HepG2 (cell line): ENCODE measurements around the gene APLF. TPM values are rescaled to one million over a fixed set of nuclear protein-coding genes. Genes with fewer than 3 reads are reported as not detected.

Source experiments
- ATAC-seq: fragments of 200-7000 bp; cut with Tn5 transposase; 3 replicates; pipeline ENCODE4 v1.9.1; 2020; ENCODE audit warnings: mild to moderate bottlenecking, moderate library complexity
- BruUV-seq: library from RNA; stranded (reverse); fragments of 400-500 nt; replicated peaks from 2 replicates; lab custom pipeline; 2021; lab: Mats Ljungman, UMichigan
- CTCF ChIA-PET: fragments of 300-600 bp; formaldehyde crosslinking; extraction: SDS; loops from one replicate; lab custom pipeline; 2021; ENCODE audit warnings: low total read pairs, inconsistent platforms, low intra/inter-chr PET ratio; lab: Yijun Ruan, JAX
- POLR2A ChIA-PET: fragments of 350-600 bp; sonication (Branson Sonifier 250); formaldehyde crosslinking; loops from one replicate; lab custom pipeline; 2020; ENCODE audit warnings: antibody characterized with exemption, inconsistent platforms; lab: Yijun Ruan, JAX
- DNase-seq: peaks from one replicate; pipeline ENCODE4 v3.0.0-alpha.2; 2015; ENCODE audit warnings: low spot score
- FAIRE-seq: peaks from 3 replicates; lab custom pipeline; 2011; peaks lifted over from hg19 to GRCh38; lab: Jason Lieb, UNC
- H2AFZ ChIP-seq: one replicate; pipeline ENCODE4 v1.6.1; 2011; ENCODE audit warnings: low read length, inconsistent platforms
- H3K27ac ChIP-seq: fragments of 300-600 bp; 3 replicates; pipeline ENCODE4 v1.8.0; 2011; ENCODE audit warnings: mixed run types, mild to moderate bottlenecking, mixed read lengths, low read length, inconsistent platforms; ENCODE audit not compliant: insufficient read depth; ENCODE audit errors: extremely low read length
- H3K27me3 ChIP-seq, 2 experiments: fragments of 200-600 bp in 1 of 2; 2 replicates in 1 of 2; 3 replicates in 1 of 2; pipeline versions ENCODE4 v1.6.0 to v1.8.0; 2011; ENCODE audit warnings: low read length in 2 of 2, mild to moderate bottlenecking in 2 of 2, moderate library complexity in 2 of 2, inconsistent platforms in 1 of 2; ENCODE audit not compliant: insufficient read depth in 2 of 2, control insufficient read depth in 1 of 2
- H3K36me3 ChIP-seq, 2 experiments: fragments of 200-600 bp in 1 of 2; replicated peaks in 1 of 2; 2 replicates in 1 of 2; 3 replicates in 1 of 2; pipeline versions ENCODE4 v1.5.1 to v1.8.0; 2011; ENCODE audit warnings: low read length in 2 of 2, inconsistent platforms in 1 of 2; ENCODE audit not compliant: insufficient read depth in 2 of 2, control insufficient read depth in 1 of 2
- H3K4me1 ChIP-seq: 2 replicates; pipeline ENCODE4 v1.5.1; 2012; ENCODE audit warnings: low read length, inconsistent platforms; ENCODE audit not compliant: insufficient read depth
- H3K4me2 ChIP-seq: 2 replicates; pipeline ENCODE4 v1.6.0; 2011; ENCODE audit warnings: low read depth, low read length, inconsistent platforms
- H3K4me3 ChIP-seq, 3 experiments: fragments of 200-600 bp in 1 of 3; sonication (generic), shearing (Covaris generic) in 1 of 3; replicated peaks in 1 of 3; 2 replicates each; pipeline ENCODE4 v1.5.1; 2011 to 2016; ENCODE audit warnings: low read length in 3 of 3, inconsistent platforms in 2 of 3, low read depth in 2 of 3, mild to moderate bottlenecking in 2 of 3, control low read depth in 1 of 3, mixed read lengths in 1 of 3; ENCODE audit not compliant: insufficient read depth in 1 of 3
- H3K79me2 ChIP-seq: one replicate; pipeline ENCODE4 v1.6.1; 2011; ENCODE audit warnings: low read length, inconsistent platforms; ENCODE audit not compliant: insufficient read depth
- H3K9ac ChIP-seq: 2 replicates; pipeline ENCODE4 v1.6.0; 2011; ENCODE audit warnings: mild to moderate bottlenecking, low read depth, low read length, inconsistent platforms; ENCODE audit not compliant: insufficient read depth
- H3K9me3 ChIP-seq: 2 replicates; pipeline ENCODE4 v1.5.1; 2012; ENCODE audit warnings: mild to moderate bottlenecking, low read length
- H4K20me1 ChIP-seq: 2 replicates; pipeline ENCODE4 v1.6.0; 2011; ENCODE audit warnings: inconsistent platforms, mild to moderate bottlenecking, low read length, moderate library complexity; ENCODE audit not compliant: insufficient read depth
- ESRRA ChIP-seq: sonication (generic); formaldehyde crosslinking; IDR thresholded peaks from 2 replicates; pipeline ENCODE4 v1.5.1; 2020; ENCODE audit warnings: mild to moderate bottlenecking, low read depth, missing genetic modification reagents
- JARID2 ChIP-seq: sonication (generic); formaldehyde crosslinking; IDR thresholded peaks from 2 replicates; pipeline ENCODE4 v1.8.1; 2023; ENCODE audit warnings: missing genetic modification reagents, inconsistent platforms; ENCODE audit not compliant: insufficient replicate concordance
- KDM4B ChIP-seq: sonication (generic); formaldehyde crosslinking; IDR thresholded peaks from 2 replicates; pipeline ENCODE4 v1.4.0; 2020; ENCODE audit warnings: missing genetic modification reagents
- NR2F1 ChIP-seq, 2 experiments: fragments of 450-650 bp in 1 of 2; formaldehyde crosslinking in 1 of 2; IDR thresholded peaks; 2 replicates each; pipeline versions ENCODE4 v1.5.0 to v1.6.1; 2016 to 2020; ENCODE audit warnings: mild to moderate bottlenecking in 1 of 2, missing compliant biosample characterization in 1 of 2, missing genetic modification reagents in 1 of 2, moderate library complexity in 1 of 2
- SIX1 ChIP-seq: sonication (generic); formaldehyde crosslinking; IDR thresholded peaks from 2 replicates; pipeline ENCODE4 v1.4.0; 2020; ENCODE audit warnings: missing genetic modification reagents, borderline replicate concordance
- ZNF3 ChIP-seq: IDR thresholded peaks from 2 replicates; pipeline ENCODE4 v1.7.0; 2017; ENCODE audit warnings: inconsistent platforms
- ZNF563 ChIP-seq: sonication (generic); formaldehyde crosslinking; IDR thresholded peaks from 2 replicates; pipeline ENCODE4 v1.8.0; 2022; ENCODE audit warnings: mild to moderate bottlenecking, moderate library complexity, missing genetic modification reagents
- in situ Hi-C: cut with HindIII; loops from 2 replicates; pipeline ENCODE4 v1.10.0; 2017; ENCODE audit warnings: low pct_unique_long_range_greater_than_20kb; ENCODE audit not compliant: extremely low pct_ligation_motif_present
- intact Hi-C: fragments of 100-400 bp; cut with micrococcal nuclease; formaldehyde crosslinking; loops from one replicate; pipeline ENCODE4 v1.10.0; 2022; ENCODE audit not compliant: unreplicated experiment
- polyA plus RNA-seq, 8 experiments: library from polyadenylated mRNA; depleted of rRNA in 3 of 8; stranded (reverse) in 7 of 8; unstranded in 1 of 8; fragments of >200 nt; fragmentation: Illumina TruSeq in 4 of 8; extraction: Trizol in 4 of 8; gene quantifications; 2 replicates each; pipeline versions ENCODE4 v1.2.1 to v1.2.3, GENCODE V29; 2011 to 2016; ENCODE audit warnings: low read depth in 4 of 8, missing spikeins in 1 of 8, mixed read lengths in 1 of 8; ENCODE audit not compliant: insufficient read depth in 1 of 8
- total RNA-seq, 5 experiments: library from RNA; depleted of rRNA; stranded (reverse); fragments of >200 nt; fragmentation: Illumina TruSeq; extraction: Trizol; gene quantifications; 2 replicates each; pipeline ENCODE4 v1.2.3, GENCODE V29; 2016; ENCODE audit warnings: low read depth in 1 of 5
- TF ChIP-seq, protein P1 (sequence below): sonication (generic); formaldehyde crosslinking; IDR thresholded peaks from 2 replicates; pipeline ENCODE4 v1.9.0; 2021; ENCODE audit warnings: missing genetic modification reagents, borderline replicate concordance
- TF ChIP-seq, protein P2 (sequence below): sonication (generic); formaldehyde crosslinking; conservative IDR thresholded peaks from 2 replicates; pipeline ENCODE4 v1.4.0; 2020; ENCODE audit warnings: mild to moderate bottlenecking, missing genetic modification reagents, moderate library complexity
- TF ChIP-seq, protein P3 (sequence below): IDR thresholded peaks from 2 replicates; pipeline ENCODE4 v1.6.1; 2016; ENCODE audit warnings: low read depth, control low read depth
- TF ChIP-seq, protein P4 (sequence below): sonication (generic); formaldehyde crosslinking; IDR thresholded peaks from 2 replicates; pipeline ENCODE4 v1.4.0; 2020; ENCODE audit warnings: low read depth, mild to moderate bottlenecking, missing genetic modification reagents
- TF ChIP-seq, protein P5 (sequence below): sonication (generic); formaldehyde crosslinking; IDR thresholded peaks from 2 replicates; pipeline ENCODE4 v1.5.0; 2020; ENCODE audit warnings: mild to moderate bottlenecking, missing genetic modification reagents, moderate library complexity

APLF gene
- total and polyA plus RNA-seq, 2 of the 13 experiments (the other 11 are each of a cell fraction or from before 2014, with no cell fraction given), result 0.45 to 2.2 TPM

DNA sequence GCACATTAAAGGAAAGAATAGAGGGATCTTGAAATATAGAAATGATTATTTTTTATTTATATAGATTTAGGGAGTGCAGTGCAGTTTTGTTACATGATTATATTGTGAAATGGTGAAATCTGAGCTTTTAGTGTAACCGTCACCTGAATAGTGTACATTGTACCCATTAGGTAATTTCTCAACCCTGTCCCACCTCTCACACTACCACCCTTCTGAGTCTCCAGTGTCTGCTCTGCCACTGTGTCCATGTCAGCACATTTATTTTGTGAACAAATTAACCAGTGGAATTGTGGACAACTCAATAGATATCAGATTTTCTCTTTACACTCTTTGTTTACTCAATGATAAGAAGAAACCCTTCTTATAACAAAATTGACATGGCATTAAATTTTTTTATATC is 24.2 kb downstream of the APLF start (continued):
- TF ChIP-seq, protein P1, sequence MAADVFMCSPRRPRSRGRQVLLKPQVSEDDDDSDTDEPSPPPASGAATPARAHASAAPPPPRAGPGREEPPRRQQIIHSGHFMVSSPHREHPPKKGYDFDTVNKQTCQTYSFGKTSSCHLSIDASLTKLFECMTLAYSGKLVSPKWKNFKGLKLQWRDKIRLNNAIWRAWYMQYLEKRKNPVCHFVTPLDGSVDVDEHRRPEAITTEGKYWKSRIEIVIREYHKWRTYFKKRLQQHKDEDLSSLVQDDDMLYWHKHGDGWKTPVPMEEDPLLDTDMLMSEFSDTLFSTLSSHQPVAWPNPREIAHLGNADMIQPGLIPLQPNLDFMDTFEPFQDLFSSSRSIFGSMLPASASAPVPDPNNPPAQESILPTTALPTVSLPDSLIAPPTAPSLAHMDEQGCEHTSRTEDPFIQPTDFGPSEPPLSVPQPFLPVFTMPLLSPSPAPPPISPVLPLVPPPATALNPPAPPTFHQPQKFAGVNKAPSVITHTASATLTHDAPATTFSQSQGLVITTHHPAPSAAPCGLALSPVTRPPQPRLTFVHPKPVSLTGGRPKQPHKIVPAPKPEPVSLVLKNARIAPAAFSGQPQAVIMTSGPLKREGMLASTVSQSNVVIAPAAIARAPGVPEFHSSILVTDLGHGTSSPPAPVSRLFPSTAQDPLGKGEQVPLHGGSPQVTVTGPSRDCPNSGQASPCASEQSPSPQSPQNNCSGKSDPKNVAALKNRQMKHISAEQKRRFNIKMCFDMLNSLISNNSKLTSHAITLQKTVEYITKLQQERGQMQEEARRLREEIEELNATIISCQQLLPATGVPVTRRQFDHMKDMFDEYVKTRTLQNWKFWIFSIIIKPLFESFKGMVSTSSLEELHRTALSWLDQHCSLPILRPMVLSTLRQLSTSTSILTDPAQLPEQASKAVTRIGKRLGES (CRISPR knock-in tag), result no peak
- TF ChIP-seq, protein P2, sequence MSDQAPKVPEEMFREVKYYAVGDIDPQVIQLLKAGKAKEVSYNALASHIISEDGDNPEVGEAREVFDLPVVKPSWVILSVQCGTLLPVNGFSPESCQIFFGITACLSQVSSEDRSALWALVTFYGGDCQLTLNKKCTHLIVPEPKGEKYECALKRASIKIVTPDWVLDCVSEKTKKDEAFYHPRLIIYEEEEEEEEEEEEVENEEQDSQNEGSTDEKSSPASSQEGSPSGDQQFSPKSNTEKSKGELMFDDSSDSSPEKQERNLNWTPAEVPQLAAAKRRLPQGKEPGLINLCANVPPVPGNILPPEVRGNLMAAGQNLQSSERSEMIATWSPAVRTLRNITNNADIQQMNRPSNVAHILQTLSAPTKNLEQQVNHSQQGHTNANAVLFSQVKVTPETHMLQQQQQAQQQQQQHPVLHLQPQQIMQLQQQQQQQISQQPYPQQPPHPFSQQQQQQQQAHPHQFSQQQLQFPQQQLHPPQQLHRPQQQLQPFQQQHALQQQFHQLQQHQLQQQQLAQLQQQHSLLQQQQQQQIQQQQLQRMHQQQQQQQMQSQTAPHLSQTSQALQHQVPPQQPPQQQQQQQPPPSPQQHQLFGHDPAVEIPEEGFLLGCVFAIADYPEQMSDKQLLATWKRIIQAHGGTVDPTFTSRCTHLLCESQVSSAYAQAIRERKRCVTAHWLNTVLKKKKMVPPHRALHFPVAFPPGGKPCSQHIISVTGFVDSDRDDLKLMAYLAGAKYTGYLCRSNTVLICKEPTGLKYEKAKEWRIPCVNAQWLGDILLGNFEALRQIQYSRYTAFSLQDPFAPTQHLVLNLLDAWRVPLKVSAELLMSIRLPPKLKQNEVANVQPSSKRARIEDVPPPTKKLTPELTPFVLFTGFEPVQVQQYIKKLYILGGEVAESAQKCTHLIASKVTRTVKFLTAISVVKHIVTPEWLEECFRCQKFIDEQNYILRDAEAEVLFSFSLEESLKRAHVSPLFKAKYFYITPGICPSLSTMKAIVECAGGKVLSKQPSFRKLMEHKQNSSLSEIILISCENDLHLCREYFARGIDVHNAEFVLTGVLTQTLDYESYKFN (CRISPR knock-in tag), result no peak
- peak; percentile 64; the same call in 1 of the 2 replicates for TF ChIP-seq SIX1

DNA sequence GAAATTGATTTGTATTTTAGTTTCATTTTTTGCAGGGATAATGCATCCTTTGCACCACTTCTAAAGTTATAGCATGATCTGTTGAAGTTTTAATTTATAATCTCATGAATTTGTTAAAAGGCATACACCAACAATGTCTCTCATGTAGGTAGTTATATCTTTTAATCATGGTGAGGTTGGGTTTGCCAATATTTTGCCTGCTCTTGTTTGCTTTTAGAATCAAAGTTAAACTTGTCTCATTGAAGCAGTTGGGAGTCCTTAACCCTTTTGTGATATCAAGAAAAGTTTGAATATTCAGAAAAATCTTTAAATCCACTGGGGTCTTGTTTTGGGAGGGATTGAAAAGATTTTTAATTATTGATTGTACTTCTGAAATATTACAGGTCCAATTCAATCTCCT is 31.7 kb downstream of the APLF start:
- in situ Hi-C loops, result no loop called here
- TF ChIP-seq ESRRA (CRISPR knock-in tag), result no peak
- TF ChIP-seq, protein P3, sequence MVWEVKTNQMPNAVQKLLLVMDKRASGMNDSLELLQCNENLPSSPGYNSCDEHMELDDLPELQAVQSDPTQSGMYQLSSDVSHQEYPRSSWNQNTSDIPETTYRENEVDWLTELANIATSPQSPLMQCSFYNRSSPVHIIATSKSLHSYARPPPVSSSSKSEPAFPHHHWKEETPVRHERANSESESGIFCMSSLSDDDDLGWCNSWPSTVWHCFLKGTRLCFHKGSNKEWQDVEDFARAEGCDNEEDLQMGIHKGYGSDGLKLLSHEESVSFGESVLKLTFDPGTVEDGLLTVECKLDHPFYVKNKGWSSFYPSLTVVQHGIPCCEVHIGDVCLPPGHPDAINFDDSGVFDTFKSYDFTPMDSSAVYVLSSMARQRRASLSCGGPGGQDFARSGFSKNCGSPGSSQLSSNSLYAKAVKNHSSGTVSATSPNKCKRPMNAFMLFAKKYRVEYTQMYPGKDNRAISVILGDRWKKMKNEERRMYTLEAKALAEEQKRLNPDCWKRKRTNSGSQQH (CRISPR knock-in tag), result no peak
- no peak for TF ChIP-seq JARID2 (CRISPR knock-in tag)
- TF ChIP-seq, protein P4, sequence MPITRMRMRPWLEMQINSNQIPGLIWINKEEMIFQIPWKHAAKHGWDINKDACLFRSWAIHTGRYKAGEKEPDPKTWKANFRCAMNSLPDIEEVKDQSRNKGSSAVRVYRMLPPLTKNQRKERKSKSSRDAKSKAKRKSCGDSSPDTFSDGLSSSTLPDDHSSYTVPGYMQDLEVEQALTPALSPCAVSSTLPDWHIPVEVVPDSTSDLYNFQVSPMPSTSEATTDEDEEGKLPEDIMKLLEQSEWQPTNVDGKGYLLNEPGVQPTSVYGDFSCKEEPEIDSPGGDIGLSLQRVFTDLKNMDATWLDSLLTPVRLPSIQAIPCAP (CRISPR knock-in tag), result no peak
- TF ChIP-seq NR2F1 (CRISPR knock-in tag; IDR thresholded peaks at IDR 0.05), result no peak
- no peak for TF ChIP-seq ZNF3 (CRISPR knock-in tag)
- TF ChIP-seq, protein P5, sequence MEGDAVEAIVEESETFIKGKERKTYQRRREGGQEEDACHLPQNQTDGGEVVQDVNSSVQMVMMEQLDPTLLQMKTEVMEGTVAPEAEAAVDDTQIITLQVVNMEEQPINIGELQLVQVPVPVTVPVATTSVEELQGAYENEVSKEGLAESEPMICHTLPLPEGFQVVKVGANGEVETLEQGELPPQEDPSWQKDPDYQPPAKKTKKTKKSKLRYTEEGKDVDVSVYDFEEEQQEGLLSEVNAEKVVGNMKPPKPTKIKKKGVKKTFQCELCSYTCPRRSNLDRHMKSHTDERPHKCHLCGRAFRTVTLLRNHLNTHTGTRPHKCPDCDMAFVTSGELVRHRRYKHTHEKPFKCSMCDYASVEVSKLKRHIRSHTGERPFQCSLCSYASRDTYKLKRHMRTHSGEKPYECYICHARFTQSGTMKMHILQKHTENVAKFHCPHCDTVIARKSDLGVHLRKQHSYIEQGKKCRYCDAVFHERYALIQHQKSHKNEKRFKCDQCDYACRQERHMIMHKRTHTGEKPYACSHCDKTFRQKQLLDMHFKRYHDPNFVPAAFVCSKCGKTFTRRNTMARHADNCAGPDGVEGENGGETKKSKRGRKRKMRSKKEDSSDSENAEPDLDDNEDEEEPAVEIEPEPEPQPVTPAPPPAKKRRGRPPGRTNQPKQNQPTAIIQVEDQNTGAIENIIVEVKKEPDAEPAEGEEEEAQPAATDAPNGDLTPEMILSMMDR, result no peak
- no peak for TF ChIP-seq KDM4B (CRISPR knock-in tag)
- TF ChIP-seq ZNF563 (CRISPR knock-in tag), result no peak

More for the DNA sequence above, 31.7 kb downstream of the APLF start:
- Histone ChIP-seq H2AFZ (no peak overlapping the region), H3K4me2 (no peak overlapping the region), H3K27me3 (no peaks in the 10 kb centered on the region; a peak in 1 of 5 replicates), H3K4me3 (no peak overlapping the region), H3K9ac (no peak overlapping the region), H3K79me2 (no peaks in the 10 kb centered on the region), H3K9me3 (peaks cover 24% of the 10 kb centered on the region; the same call in 1 of the 2 replicates), H3K27ac (no peak overlapping the region), H4K20me1 (no peaks in the 10 kb centered on the region), H3K36me3 (no peaks in the 10 kb centered on the region), H3K4me1 (no peaks in the 10 kb centered on the region)
- intact Hi-C loops, result no loop called here
- no peak for ATAC-seq
- no TSS peak for BruUV-seq
- DNase-seq, result no peak
- no peak for FAIRE-seq
- ChIA-PET POLR2A (no interaction called here), CTCF (no interaction called here)
